Nephron (organoid): ENCODE data around the gene CDH4.

ENCODE experiments used
- H3K27ac Mint-ChIP-seq, 3 experiments: 2 replicates each; pipeline ENCODE4 v1.8.0; 2020; ENCODE audit warnings: mixed read lengths in 3 of 3, mild to moderate bottlenecking in 2 of 3, moderate library complexity in 1 of 3
- H3K27me3 Mint-ChIP-seq: 2 replicates; pipeline ENCODE4 v1.8.0; 2021; ENCODE audit warnings: low read depth, mild to moderate bottlenecking, moderate library complexity, mixed read lengths
- H3K36me3 Mint-ChIP-seq: 2 replicates; pipeline ENCODE4 v1.8.0; 2020; ENCODE audit warnings: low read depth, mixed read lengths
- H3K4me1 Mint-ChIP-seq: 2 replicates; pipeline ENCODE4 v1.8.0; 2020; ENCODE audit warnings: mixed read lengths
- H3K4me3 Mint-ChIP-seq, 3 experiments: 2 replicates each; pipeline ENCODE4 v1.8.0; 2020; ENCODE audit warnings: mild to moderate bottlenecking in 3 of 3, mixed read lengths in 3 of 3, moderate library complexity in 2 of 3
- H3K9me3 Mint-ChIP-seq: 2 replicates; pipeline ENCODE4 v1.8.0; 2020; ENCODE audit warnings: mixed read lengths
- TF ChIP-seq, protein P1 (sequence below), 3 experiments: fragments of 200-600 bp; sonication (generic); IDR thresholded peaks; one replicate each; pipeline ENCODE4 v1.5.0; 2021; ENCODE audit warnings: antibody characterized with exemption in 3 of 3; ENCODE audit not compliant: unreplicated experiment in 3 of 3

CDH4 gene

DNA sequence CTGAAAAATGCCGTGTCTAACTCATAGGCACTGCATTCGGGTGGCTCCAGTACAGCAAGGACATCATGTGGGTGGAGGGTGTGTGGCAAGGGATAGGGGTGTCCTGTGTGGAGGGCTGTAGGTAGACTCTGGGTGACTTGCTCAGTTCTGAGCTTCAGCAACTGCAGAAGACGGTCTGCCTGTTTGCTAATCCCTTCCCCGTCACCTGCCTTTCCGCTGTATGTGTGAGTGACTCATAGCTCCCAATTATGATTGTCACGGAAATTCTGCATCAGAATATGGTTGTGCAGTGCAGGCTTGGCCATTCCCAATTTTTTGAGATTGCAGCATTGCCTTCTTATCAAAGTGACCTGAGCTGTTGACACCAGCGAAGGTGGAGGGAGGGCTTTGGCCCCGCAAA, 174.3 kb downstream of the CDH4 start:
- no peaks in the 10 kb centered on the region for H3K36me3 Mint-ChIP-seq
- H3K9me3 Mint-ChIP-seq, result no peaks in the 10 kb centered on the region
- H3K4me3 Mint-ChIP-seq, result no peak overlapping the region
- TF ChIP-seq, protein P1, sequence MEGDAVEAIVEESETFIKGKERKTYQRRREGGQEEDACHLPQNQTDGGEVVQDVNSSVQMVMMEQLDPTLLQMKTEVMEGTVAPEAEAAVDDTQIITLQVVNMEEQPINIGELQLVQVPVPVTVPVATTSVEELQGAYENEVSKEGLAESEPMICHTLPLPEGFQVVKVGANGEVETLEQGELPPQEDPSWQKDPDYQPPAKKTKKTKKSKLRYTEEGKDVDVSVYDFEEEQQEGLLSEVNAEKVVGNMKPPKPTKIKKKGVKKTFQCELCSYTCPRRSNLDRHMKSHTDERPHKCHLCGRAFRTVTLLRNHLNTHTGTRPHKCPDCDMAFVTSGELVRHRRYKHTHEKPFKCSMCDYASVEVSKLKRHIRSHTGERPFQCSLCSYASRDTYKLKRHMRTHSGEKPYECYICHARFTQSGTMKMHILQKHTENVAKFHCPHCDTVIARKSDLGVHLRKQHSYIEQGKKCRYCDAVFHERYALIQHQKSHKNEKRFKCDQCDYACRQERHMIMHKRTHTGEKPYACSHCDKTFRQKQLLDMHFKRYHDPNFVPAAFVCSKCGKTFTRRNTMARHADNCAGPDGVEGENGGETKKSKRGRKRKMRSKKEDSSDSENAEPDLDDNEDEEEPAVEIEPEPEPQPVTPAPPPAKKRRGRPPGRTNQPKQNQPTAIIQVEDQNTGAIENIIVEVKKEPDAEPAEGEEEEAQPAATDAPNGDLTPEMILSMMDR (IDR thresholded peaks at IDR 0.05; ENCODE audit: unreplicated experiment in 3 of 3), result no peak
- H3K27me3 Mint-ChIP-seq, result peaks cover 45% of the 10 kb centered on the region
- H3K27ac Mint-ChIP-seq, result no peak overlapping the region
- H3K4me1 Mint-ChIP-seq, result no peaks in the 10 kb centered on the region

DNA sequence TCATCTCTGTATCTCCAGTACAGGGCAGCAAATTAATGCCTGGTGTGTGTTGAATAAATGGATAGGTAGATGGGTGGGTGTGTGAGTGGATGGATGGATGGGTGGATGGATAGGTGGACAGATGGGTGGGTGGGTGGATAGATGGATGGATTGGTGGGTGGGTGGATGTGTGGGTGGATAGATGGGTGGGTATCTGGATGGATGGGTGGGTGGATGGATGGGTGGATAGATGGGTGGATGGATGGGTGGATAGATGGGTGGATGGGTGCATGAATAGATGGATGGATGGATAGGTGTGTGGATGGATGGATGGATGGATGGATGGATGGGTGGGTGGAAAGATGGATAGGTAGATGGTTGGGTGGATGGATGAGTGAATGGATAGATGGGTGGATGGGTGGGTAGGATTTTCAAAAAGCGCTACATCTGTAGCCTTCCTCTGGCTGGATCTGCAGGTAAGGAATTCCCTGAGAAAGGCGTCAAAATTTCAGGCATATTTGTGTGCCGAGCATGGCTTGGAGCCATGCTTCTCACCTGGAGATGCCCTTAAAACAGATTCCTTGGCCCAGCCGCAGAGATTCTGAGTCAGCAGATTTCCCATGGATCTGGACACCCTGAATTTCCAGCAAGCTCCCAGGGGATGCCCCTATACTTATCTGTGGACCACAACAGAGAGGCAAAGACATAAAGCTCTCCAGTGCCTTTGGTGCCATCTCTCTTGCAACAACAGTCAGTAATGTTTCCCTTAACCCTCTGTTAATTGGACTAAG, 177.6 kb downstream of the CDH4 start:
- Mint-ChIP-seq H3K4me1 (peaks cover 7% of the 10 kb centered on the region), H3K27ac (no peak overlapping the region), H3K36me3 (no peaks in the 10 kb centered on the region), H3K9me3 (no peaks in the 10 kb centered on the region), H3K27me3 (peaks cover 69% of the 10 kb centered on the region), H3K4me3 (no peak overlapping the region)
- TF ChIP-seq, protein P1 (IDR thresholded peaks at IDR 0.05; ENCODE audit: unreplicated experiment in 3 of 3), result no peak

DNA sequence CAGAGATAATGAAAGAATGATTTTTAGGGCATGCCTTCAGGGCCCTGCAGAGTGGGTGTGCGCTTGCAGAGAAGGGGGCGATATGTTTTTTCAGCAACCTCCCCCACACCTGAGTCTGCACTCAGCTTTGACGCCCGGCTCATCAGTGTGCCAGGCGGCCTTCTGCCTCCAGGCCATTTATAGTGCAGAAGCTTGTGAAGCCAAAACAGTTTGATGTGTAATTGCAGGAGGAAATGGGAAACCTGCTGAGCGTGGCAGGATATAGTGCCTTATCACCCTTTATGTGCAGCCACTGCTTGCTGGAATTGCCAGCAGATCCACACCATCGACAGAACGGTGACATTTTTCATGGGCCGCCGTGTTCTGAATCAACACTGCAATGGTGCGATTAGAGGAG, 178.2 kb downstream of the CDH4 start:
- Mint-ChIP-seq H3K36me3 (no peaks in the 10 kb centered on the region), H3K4me1 (peaks cover 13% of the 10 kb centered on the region), H3K9me3 (no peaks in the 10 kb centered on the region), H3K27ac (no peak overlapping the region), H3K4me3 (no peak overlapping the region), H3K27me3 (peaks cover 74% of the 10 kb centered on the region)
- TF ChIP-seq, protein P1 (IDR thresholded peaks at IDR 0.05; ENCODE audit: unreplicated experiment in 3 of 3), result no peak

DNA sequence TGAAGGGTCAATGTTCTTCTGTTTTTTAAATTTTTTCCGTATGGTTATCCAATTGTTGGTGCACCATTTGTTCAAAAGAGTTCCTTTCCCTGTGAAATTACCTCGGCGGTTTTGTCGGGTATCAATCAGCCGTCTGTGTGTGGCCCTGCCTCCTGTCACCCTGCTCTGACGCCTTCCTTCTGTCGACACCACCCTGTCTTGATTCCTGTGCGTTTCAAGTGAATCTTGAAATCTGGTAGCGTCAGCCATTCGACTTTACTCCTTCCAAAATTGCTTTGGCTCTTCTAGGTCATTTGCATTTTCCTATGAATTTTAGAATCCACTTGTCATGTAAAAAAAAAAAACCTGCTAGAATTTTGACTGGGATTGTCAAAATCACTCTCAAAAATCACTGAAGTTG, 181.1 kb downstream of the CDH4 start:
- H3K27ac Mint-ChIP-seq, result no peak overlapping the region
- H3K4me1 Mint-ChIP-seq, result peaks cover 35% of the 10 kb centered on the region
- H3K9me3 Mint-ChIP-seq, result no peaks in the 10 kb centered on the region
- no peaks in the 10 kb centered on the region for H3K36me3 Mint-ChIP-seq
- TF ChIP-seq, protein P1 (IDR thresholded peaks at IDR 0.05; ENCODE audit: unreplicated experiment in 3 of 3), result no peak
- peaks cover 86% of the 10 kb centered on the region for H3K27me3 Mint-ChIP-seq
- H3K4me3 Mint-ChIP-seq, result no peak overlapping the region

DNA sequence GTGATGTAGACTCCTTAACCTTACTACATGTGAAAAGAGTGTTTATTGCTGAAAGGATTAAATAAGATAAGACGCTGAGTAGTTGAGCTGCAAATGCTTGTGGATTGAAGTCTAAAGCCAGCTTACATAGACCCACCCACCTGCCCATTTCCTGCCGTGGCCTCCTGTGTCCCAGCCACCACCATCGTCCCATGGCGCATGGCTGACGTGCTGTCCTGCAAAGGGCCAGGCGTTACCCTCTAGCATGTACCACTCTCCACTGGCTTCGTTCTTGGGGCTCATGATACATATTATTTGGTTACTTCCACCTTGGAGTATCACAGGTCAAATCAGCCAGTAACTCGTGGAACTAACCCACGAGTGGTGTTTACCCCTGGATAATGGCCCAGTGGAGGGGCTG, 181.8 kb downstream of the CDH4 start:
- Mint-ChIP-seq H3K4me3 (no peak overlapping the region), H3K9me3 (no peaks in the 10 kb centered on the region), H3K4me1 (peaks cover 41% of the 10 kb centered on the region), H3K27ac (no peak overlapping the region), H3K36me3 (no peaks in the 10 kb centered on the region), H3K27me3 (peaks cover 79% of the 10 kb centered on the region)
- TF ChIP-seq, protein P1 (IDR thresholded peaks at IDR 0.05; ENCODE audit: unreplicated experiment in 3 of 3), result no peak

DNA sequence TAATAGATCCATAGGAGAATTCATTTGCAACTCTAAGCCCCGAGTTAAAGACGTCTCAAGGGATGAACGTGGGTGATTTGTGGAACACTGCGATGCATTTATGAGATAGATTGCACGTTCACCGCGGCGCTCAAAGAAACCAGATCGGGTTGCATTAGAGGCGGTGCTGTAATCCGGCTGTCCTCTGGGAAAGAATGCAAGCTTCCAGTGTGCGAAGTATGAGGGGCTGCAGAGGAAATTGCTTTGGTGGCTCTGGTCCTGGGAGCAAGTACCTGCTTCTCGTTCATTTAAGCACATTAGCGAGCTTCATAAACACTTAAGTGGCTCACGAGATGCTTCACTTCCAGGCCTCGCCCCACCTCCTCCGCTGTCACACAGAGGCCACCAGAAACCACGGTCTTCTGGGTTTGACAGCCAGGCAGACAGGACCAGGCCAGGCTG, 182.3 kb downstream of the CDH4 start:
- no peak overlapping the region for H3K27ac Mint-ChIP-seq
- peaks cover 74% of the 10 kb centered on the region for H3K27me3 Mint-ChIP-seq
- H3K4me1 Mint-ChIP-seq, result peaks cover 42% of the 10 kb centered on the region
- H3K9me3 Mint-ChIP-seq, result no peaks in the 10 kb centered on the region
- H3K36me3 Mint-ChIP-seq, result no peaks in the 10 kb centered on the region
- TF ChIP-seq, protein P1 (IDR thresholded peaks at IDR 0.05; ENCODE audit: unreplicated experiment in 3 of 3), result no peak
- H3K4me3 Mint-ChIP-seq, result no peak overlapping the region
